Smooth muscle cell (in vitro differentiated cells): ENCODE results near the gene IGFN1. TPM values are rescaled to one million over a fixed set of nuclear protein-coding genes. Genes with fewer than 3 reads are reported as not detected.

ENCODE experiments used
- DNase-seq: peaks from one replicate; lab custom pipeline; 2025; ENCODE audit not compliant: unreplicated experiment; lab: John Stamatoyannopoulos, UW
- H2AFZ ChIP-seq: fragments of 200-600 bp; sonication (generic); 2 replicates; pipeline ENCODE4 v1.6.0; 2016; ENCODE audit warnings: antibody characterized with exemption, low read depth, mild to moderate bottlenecking
- H3F3A ChIP-seq: fragments of 200-600 bp; sonication (generic); 2 replicates; pipeline ENCODE4 v1.6.0; 2017; ENCODE audit warnings: antibody characterized with exemption, low read depth
- H3K27ac ChIP-seq: fragments of 200-600 bp; sonication (generic); 2 replicates; pipeline ENCODE4 v1.5.1; 2016; ENCODE audit warnings: low read depth, mild to moderate bottlenecking
- H3K27me3 ChIP-seq: fragments of 200-600 bp; sonication (generic); 2 replicates; pipeline ENCODE4 v1.6.1; 2016; ENCODE audit warnings: low read depth, mild to moderate bottlenecking
- H3K36me3 ChIP-seq: fragments of 200-600 bp; sonication (generic); 2 replicates; pipeline ENCODE4 v1.5.1; 2016; ENCODE audit warnings: low read depth
- H3K4me1 ChIP-seq: fragments of 200-600 bp; sonication (generic); 2 replicates; pipeline ENCODE4 v1.5.1; 2016; ENCODE audit warnings: low read depth
- H3K4me2 ChIP-seq: fragments of 200-600 bp; sonication (generic); 2 replicates; pipeline ENCODE4 v1.6.0; 2016; ENCODE audit warnings: mild to moderate bottlenecking
- H3K4me3 ChIP-seq: fragments of 200-600 bp; sonication (generic); 2 replicates; pipeline ENCODE4 v1.5.1; 2016; ENCODE audit warnings: mild to moderate bottlenecking
- H3K79me2 ChIP-seq: fragments of 200-600 bp; sonication (generic); 2 replicates; pipeline ENCODE4 v1.6.0; 2016; ENCODE audit warnings: low read depth, mild to moderate bottlenecking
- H3K9ac ChIP-seq: fragments of 200-600 bp; sonication (generic); 2 replicates; pipeline ENCODE4 v1.6.0; 2016; ENCODE audit warnings: low read depth
- H3K9me3 ChIP-seq: fragments of 200-600 bp; sonication (generic); replicated peaks from 2 replicates; pipeline ENCODE4 v1.5.1; 2016; ENCODE audit warnings: low read depth
- H4K20me1 ChIP-seq: fragments of 200-600 bp; sonication (generic); 2 replicates; pipeline ENCODE4 v1.6.0; 2016; ENCODE audit warnings: low read depth
- WGBS: methylation state at CpG from one replicate; pipeline ENCODE4 v1.1.7; 2016; ENCODE audit warnings: low lambda C conversion rate; 5-methylcytosine and 5-hydroxymethylcytosine counted together
- polyA plus RNA-seq: library from polyadenylated mRNA; unstranded; fragments of >200 nt; fragmentation: Nextera tagmentation; extraction: Ambion mirVana; gene quantifications from 2 replicates; pipeline ENCODE4 v1.2.1, GENCODE V29; 2016
- total RNA-seq: library from RNA; depleted of rRNA; stranded (reverse); fragments of >200 nt; gene quantifications from 2 replicates; pipeline ENCODE4 v1.2.3, GENCODE V29; 2014
- TF ChIP-seq, protein P1 (sequence below): fragments of 200-600 bp; sonication (generic); IDR thresholded peaks from 2 replicates; pipeline ENCODE4 v1.5.1; 2017; ENCODE audit warnings: borderline replicate concordance, mild to moderate bottlenecking, antibody characterized with exemption; ENCODE audit not compliant: insufficient read depth, poor library complexity, severe bottlenecking

The IGFN1 gene
- total and polyA plus RNA-seq, 2 experiments from 2014 or later: not detected

GRCh38 chr1:201170533-201171062 is 20.0 kb upstream of the IGFN1 start:
- Histone ChIP-seq H3K27ac (peak overlapping the region; percentile 88), H3K27me3 (no peaks in the 10 kb centered on the region), H3K9me3 (no peaks in the 10 kb centered on the region), H3K79me2 (no peaks in the 10 kb centered on the region), H3K4me1 (no peaks in the 10 kb centered on the region), H3K9ac (peak overlapping the region; percentile 80), H3F3A (peaks cover 18% of the 10 kb centered on the region), H3K4me2 (peak overlapping the region; percentile 91), H3K4me3 (peak overlapping the region; percentile 61), H3K36me3 (no peaks in the 10 kb centered on the region), H4K20me1 (no peaks in the 10 kb centered on the region), H2AFZ (peak overlapping the region; percentile 84)
- 1% methylated on average over 26 of the region's 26 CpGs for WGBS
- TF ChIP-seq, protein P1, sequence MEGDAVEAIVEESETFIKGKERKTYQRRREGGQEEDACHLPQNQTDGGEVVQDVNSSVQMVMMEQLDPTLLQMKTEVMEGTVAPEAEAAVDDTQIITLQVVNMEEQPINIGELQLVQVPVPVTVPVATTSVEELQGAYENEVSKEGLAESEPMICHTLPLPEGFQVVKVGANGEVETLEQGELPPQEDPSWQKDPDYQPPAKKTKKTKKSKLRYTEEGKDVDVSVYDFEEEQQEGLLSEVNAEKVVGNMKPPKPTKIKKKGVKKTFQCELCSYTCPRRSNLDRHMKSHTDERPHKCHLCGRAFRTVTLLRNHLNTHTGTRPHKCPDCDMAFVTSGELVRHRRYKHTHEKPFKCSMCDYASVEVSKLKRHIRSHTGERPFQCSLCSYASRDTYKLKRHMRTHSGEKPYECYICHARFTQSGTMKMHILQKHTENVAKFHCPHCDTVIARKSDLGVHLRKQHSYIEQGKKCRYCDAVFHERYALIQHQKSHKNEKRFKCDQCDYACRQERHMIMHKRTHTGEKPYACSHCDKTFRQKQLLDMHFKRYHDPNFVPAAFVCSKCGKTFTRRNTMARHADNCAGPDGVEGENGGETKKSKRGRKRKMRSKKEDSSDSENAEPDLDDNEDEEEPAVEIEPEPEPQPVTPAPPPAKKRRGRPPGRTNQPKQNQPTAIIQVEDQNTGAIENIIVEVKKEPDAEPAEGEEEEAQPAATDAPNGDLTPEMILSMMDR: no peak
- DNase-seq: peak; percentile 70

- Histone ChIP-seq H3K9ac (peak overlapping the region; percentile 80), H3F3A (peaks cover 18% of the 10 kb centered on the region), H4K20me1 (no peaks in the 10 kb centered on the region), H3K4me3 (peak overlapping the region; percentile 61), H3K79me2 (no peaks in the 10 kb centered on the region), H2AFZ (peak overlapping the region; percentile 84), H3K9me3 (no peaks in the 10 kb centered on the region), H3K27ac (peak overlapping the region; percentile 88), H3K4me1 (no peaks in the 10 kb centered on the region), H3K4me2 (peak overlapping the region; percentile 91), H3K27me3 (no peaks in the 10 kb centered on the region), H3K36me3 (no peaks in the 10 kb centered on the region)
- WGBS: 8% methylated on average over 48 of the region's 48 CpGs
- TF ChIP-seq, protein P1: peak; percentile 39
- DNase-seq: peak; percentile 68
Observed at GRCh38 chr1:201171063-201172036, 19.3 kb upstream of the IGFN1 start.

- peaks cover 18% of the 10 kb centered on the region for H3F3A ChIP-seq
- TF ChIP-seq, protein P1: no peak
- no peak overlapping the region for H3K4me2 ChIP-seq
- H3K4me3 ChIP-seq: no peak overlapping the region
- H3K79me2 ChIP-seq: no peaks in the 10 kb centered on the region
- no peaks in the 10 kb centered on the region for H3K9me3 ChIP-seq
- no peak overlapping the region for H3K27ac ChIP-seq
- DNase-seq: no peak
- no peak overlapping the region for H3K9ac ChIP-seq
- H3K36me3 ChIP-seq: no peaks in the 10 kb centered on the region
- no peaks in the 10 kb centered on the region for H3K27me3 ChIP-seq
- no peaks in the 10 kb centered on the region for H4K20me1 ChIP-seq
- no peak overlapping the region for H2AFZ ChIP-seq
- H3K4me1 ChIP-seq: no peaks in the 10 kb centered on the region
- WGBS: 59% methylated on average over 4 of the region's 4 CpGs
Observed at GRCh38 chr1:201172326-201172725, 18.3 kb upstream of the IGFN1 start.
